Gastrocnemius medialis (tissue), 4 donors: Measurements from ENCODE around the gene HIVEP3.

Experiments
- CTCF ChIP-seq, 5 experiments: fragments of 450-650 bp in 3 of 5; fragments of 200-600 bp in 2 of 5; sonication (generic) in 2 of 5; IDR thresholded peaks in 4 of 5; conservative IDR thresholded peaks in 1 of 5; 1 replicate in 4 of 5; 2 replicates in 1 of 5; pipeline ENCODE4 v1.5.1; 2016 to 2019; ENCODE audit warnings: antibody characterized with exemption in 5 of 5, mild to moderate bottlenecking in 3 of 5, moderate library complexity in 3 of 5
- POLR2A ChIP-seq, 2 donors: fragments of 450-650 bp; IDR thresholded peaks; one replicate each; pipeline ENCODE4 v1.6.1; 2017; ENCODE audit warnings: antibody characterized with exemption in 2 of 2, mild to moderate bottlenecking in 2 of 2, moderate library complexity in 2 of 2

GRCh38 chr1:41539418-41539805 lies 379.3 kb downstream of the HIVEP3 start:
- TF ChIP-seq CTCF (IDR thresholded peaks at IDR 0.05 in 4 of 5, conservative IDR thresholded peaks at IDR 0.05 in 1 of 5) (no peak), POLR2A (IDR thresholded peaks at IDR 0.05) (no peak)
